H1 (cell line): ENCODE results near the gene SCFD1. TPM values are rescaled to one million over a fixed set of nuclear protein-coding genes. Genes with fewer than 3 reads are reported as not detected.
"Not testable (repeated sequence)": the region's sequence is repeated elsewhere in the genome, so short reads cannot be mapped to it uniquely, and the experiment has no call there.

Source experiments
- CTCF ChIA-PET: fragments of 300-600 bp; sonication (Branson Sonifier 250); formaldehyde crosslinking; loops from one replicate; lab custom pipeline; 2021; ENCODE audit not compliant: partially characterized antibody; lab: Charles Lee
- POLR2A ChIA-PET: fragments of 300-600 bp; sonication (Branson Sonifier 250); formaldehyde crosslinking; loops from one replicate; lab custom pipeline; 2021; ENCODE audit warnings: inconsistent platforms; ENCODE audit not compliant: partially characterized antibody; lab: Charles Lee
- DNase-seq, 2 experiments: peaks; one replicate each; pipeline versions ENCODE4 v3.0.0 to v3.0.0-alpha.2; 2010 to 2022; ENCODE audit warnings: low spot score in 2 of 2, low read depth in 1 of 2, mixed read lengths in 1 of 2
- FAIRE-seq: peaks from 2 replicates; lab custom pipeline; 2011; peaks lifted over from hg19 to GRCh38; lab: Jason Lieb, UNC
- H2AFZ ChIP-seq: 2 replicates; pipeline ENCODE4 v1.8.1; 2012; ENCODE audit warnings: low read length, inconsistent platforms
- H2AK5ac ChIP-seq: 2 replicates; pipeline ENCODE4 v1.6.1; 2013; ENCODE audit warnings: low read depth, low read length
- H2BK120ac ChIP-seq: replicated peaks from 2 replicates; pipeline ENCODE3; 2013; ENCODE audit warnings: low read depth, low read length, inconsistent platforms
- H2BK12ac ChIP-seq: 2 replicates; pipeline ENCODE4 v1.6.1; 2013; ENCODE audit warnings: low read depth, low read length
- H2BK15ac ChIP-seq: 2 replicates; pipeline ENCODE4 v1.6.1; 2013; ENCODE audit warnings: low read length
- H2BK20ac ChIP-seq: 2 replicates; pipeline ENCODE4 v1.6.1; 2013; ENCODE audit warnings: low read length
- H2BK5ac ChIP-seq: 2 replicates; pipeline ENCODE4 v1.6.1; 2013; ENCODE audit warnings: low read depth, low read length
- H3K14ac ChIP-seq: 2 replicates; pipeline ENCODE4 v1.6.1; 2013; ENCODE audit warnings: inconsistent platforms; ENCODE audit not compliant: insufficient read length
- H3K18ac ChIP-seq: 2 replicates; pipeline ENCODE4 v1.6.1; 2013; ENCODE audit warnings: low read length; ENCODE audit errors: extremely low read depth
- H3K23ac ChIP-seq: 2 replicates; pipeline ENCODE4 v1.6.1; 2013; ENCODE audit warnings: inconsistent platforms; ENCODE audit not compliant: insufficient read length
- H3K23me2 ChIP-seq: 2 replicates; pipeline ENCODE4 v1.6.1; 2013; ENCODE audit warnings: low read depth, low read length
- H3K27ac ChIP-seq: 2 replicates; pipeline ENCODE4 v1.6.1; 2011; ENCODE audit warnings: low read depth, low read length, inconsistent platforms
- H3K27me3 ChIP-seq, 4 experiments: replicated peaks in 1 of 4; 1 replicate in 1 of 4; 2 replicates in 3 of 4; pipeline versions ENCODE4 v1.6.1 to v1.8.1; 2011 to 2013; ENCODE audit warnings: low read length in 3 of 4, mild to moderate bottlenecking in 3 of 4, inconsistent platforms in 2 of 4, mixed read lengths in 2 of 4, moderate library complexity in 1 of 4; ENCODE audit not compliant: control insufficient read depth in 3 of 4, insufficient read depth in 3 of 4; ENCODE audit errors: extremely low read depth in 1 of 4
- H3K36me3 ChIP-seq, 4 experiments: 2 replicates each; pipeline versions ENCODE4 v1.6.1 to v1.8.1; 2011 to 2013; ENCODE audit warnings: mild to moderate bottlenecking in 4 of 4, low read length in 3 of 4, moderate library complexity in 2 of 4, control low read depth in 1 of 4, inconsistent platforms in 1 of 4; ENCODE audit not compliant: insufficient read depth in 4 of 4, control insufficient read depth in 2 of 4
- H3K4ac ChIP-seq: replicated peaks from 2 replicates; pipeline ENCODE3; 2013; ENCODE audit warnings: low read length, low read depth, mixed read lengths, inconsistent platforms; ENCODE audit not compliant: insufficient read length
- H3K4me1 ChIP-seq, 4 experiments: replicated peaks in 1 of 4; 1 replicate in 1 of 4; 2 replicates in 3 of 4; pipeline versions ENCODE4 v1.6.1 to v1.8.1; 2011 to 2013; ENCODE audit warnings: low read length in 3 of 4, inconsistent platforms in 2 of 4, mixed read lengths in 1 of 4; ENCODE audit not compliant: insufficient read depth in 4 of 4, control insufficient read depth in 3 of 4
- H3K4me2 ChIP-seq, 2 experiments: 2 replicates each; pipeline versions ENCODE4 v1.6.1 to v1.8.1; 2011 to 2013; ENCODE audit warnings: low read depth in 2 of 2, low read length in 2 of 2, control low read depth in 1 of 2, inconsistent platforms in 1 of 2, mild to moderate bottlenecking in 1 of 2; ENCODE audit not compliant: insufficient read depth in 1 of 2
- H3K4me3 ChIP-seq, 4 experiments: fragments of 200-600, 300-600 bp in 1 of 4; sonication (generic), shearing (Covaris generic), sonication (Bioruptor Twin) in 1 of 4; 2 replicates each; pipeline versions ENCODE4 v1.5.1 to v1.8.1; 2011 to 2016; ENCODE audit warnings: low read length in 4 of 4, low read depth in 3 of 4, control low read depth in 2 of 4, inconsistent platforms in 2 of 4, mild to moderate bottlenecking in 2 of 4, mixed read lengths in 1 of 4, moderate library complexity in 1 of 4; ENCODE audit not compliant: insufficient read depth in 2 of 4; ENCODE audit errors: extremely low read depth in 1 of 4
- H3K56ac ChIP-seq: replicated peaks from 2 replicates; pipeline ENCODE3; 2013; ENCODE audit warnings: low read depth, mild to moderate bottlenecking, mixed read lengths, low read length, inconsistent platforms; ENCODE audit not compliant: insufficient read length
- H3K79me1 ChIP-seq: 2 replicates; pipeline ENCODE4 v1.6.1; 2013; ENCODE audit warnings: low read depth, low read length, control low read depth
- H3K79me2 ChIP-seq, 2 experiments: 2 replicates each; pipeline versions ENCODE4 v1.6.1 to v1.8.1; 2012 to 2013; ENCODE audit warnings: low read length in 2 of 2, mild to moderate bottlenecking in 2 of 2, inconsistent platforms in 1 of 2; ENCODE audit not compliant: insufficient read depth in 2 of 2, control insufficient read depth in 1 of 2
- H3K9ac ChIP-seq, 4 experiments: replicated peaks in 1 of 4; 1 replicate in 1 of 4; 2 replicates in 3 of 4; pipeline versions ENCODE4 v1.6.1 to v1.8.1; 2011 to 2013; ENCODE audit warnings: low read depth in 3 of 4, low read length in 3 of 4, control low read depth in 2 of 4, mild to moderate bottlenecking in 2 of 4, moderate library complexity in 2 of 4, inconsistent platforms in 1 of 4; ENCODE audit errors: extremely low read depth in 1 of 4
- H3K9me3 ChIP-seq, 2 experiments: 2 replicates each; pipeline versions ENCODE4 v1.6.1 to v1.8.1; 2012 to 2013; ENCODE audit warnings: mild to moderate bottlenecking in 2 of 2, moderate library complexity in 2 of 2, control low read depth in 1 of 2, inconsistent platforms in 1 of 2, low read depth in 1 of 2, low read length in 1 of 2, mixed read lengths in 1 of 2; ENCODE audit not compliant: insufficient read depth in 2 of 2
- H4K20me1 ChIP-seq, 2 experiments: replicated peaks in 1 of 2; 2 replicates each; pipeline versions ENCODE3 to v1.8.1; 2011 to 2013; ENCODE audit warnings: inconsistent platforms in 2 of 2, low read length in 2 of 2, mild to moderate bottlenecking in 1 of 2; ENCODE audit not compliant: insufficient read depth in 2 of 2, control insufficient read depth in 1 of 2
- H4K5ac ChIP-seq: 2 replicates; pipeline ENCODE4 v1.6.1; 2013; ENCODE audit warnings: low read length, low read depth, mixed read lengths, inconsistent platforms; ENCODE audit not compliant: insufficient read length
- H4K8ac ChIP-seq: 2 replicates; pipeline ENCODE4 v1.8.0; 2013; ENCODE audit warnings: mild to moderate bottlenecking, moderate library complexity, low read length, inconsistent platforms; ENCODE audit not compliant: insufficient read depth; ENCODE audit errors: extremely low read depth
- H4K91ac ChIP-seq: replicated peaks from 2 replicates; pipeline ENCODE3; 2013; ENCODE audit warnings: low read length, mixed read lengths, inconsistent platforms; ENCODE audit not compliant: insufficient read length
- MAX ChIP-seq: IDR thresholded peaks from 2 replicates; pipeline ENCODE4 v1.6.1; 2012; ENCODE audit warnings: inconsistent platforms
- POLR2A ChIP-seq, 2 experiments: IDR thresholded peaks; 1 replicate in 1 of 2; 2 replicates in 1 of 2; pipeline ENCODE4 v1.6.1; 2011; ENCODE audit warnings: low read depth in 2 of 2, low read length in 2 of 2, mild to moderate bottlenecking in 2 of 2; ENCODE audit errors: control extremely low read depth in 1 of 2
- TAF1 ChIP-seq: IDR thresholded peaks from 2 replicates; pipeline ENCODE4 v1.6.1; 2011; ENCODE audit warnings: mild to moderate bottlenecking, low read depth, low read length
- TBP ChIP-seq: IDR thresholded peaks from 2 replicates; pipeline ENCODE4 v1.6.1; 2011; ENCODE audit warnings: low read depth, low read length, improper control_type of control experiment
- YY1 ChIP-seq: IDR thresholded peaks from 2 replicates; pipeline ENCODE4 v1.6.1; 2011; ENCODE audit warnings: low read depth, mild to moderate bottlenecking, low read length
- WGBS, 2 experiments: shearing (Covaris generic) in 1 of 2; methylation state at CpG; one replicate each; pipeline versions ENCODE4 v1.1.6 to v1.1.7; 2013 to 2015; ENCODE audit warnings: low lambda C conversion rate in 2 of 2, mixed read lengths in 2 of 2, inconsistent platforms in 1 of 2, low coverage in 1 of 2, missing lambda C conversion rate in 1 of 2; ENCODE audit not compliant: insufficient replicate concordance in 2 of 2, insufficient coverage in 1 of 2, insufficient read length in 1 of 2; ENCODE audit errors: extremely low coverage in 1 of 2, missing lambda C conversion rate in 1 of 2; 5-methylcytosine and 5-hydroxymethylcytosine counted together
- polyA plus RNA-seq, 7 experiments: library from polyadenylated mRNA; depleted of rRNA in 3 of 7; stranded (reverse) in 5 of 7; unstranded in 2 of 7; fragments of >200 nt in 5 of 7; fragments of 200-250 nt in 2 of 7; gene quantifications; 1 replicate in 5 of 7; 2 replicates in 1 of 7; 4 replicates in 1 of 7; pipeline versions ENCODE4 v1.2.1 to v1.2.3, GENCODE V29; 2011 to 2013; ENCODE audit warnings: missing spikeins in 2 of 7, mixed read lengths in 2 of 7
- total RNA-seq: library from RNA; stranded (reverse); fragmentation: NEBNext Ultra II Directional; extraction: Animal tissue kit (Norgen Biotek cat#: 25700); gene quantifications from 2 replicates; pipeline ENCODE4 v1.2.1, GENCODE V29; 2021
- TF ChIP-seq, protein P1 (sequence below), 3 experiments: IDR thresholded peaks; 1 replicate in 2 of 3; 2 replicates in 1 of 3; pipeline versions ENCODE4 v1.5.1 to v1.6.1; 2011; ENCODE audit warnings: low read length in 3 of 3, mild to moderate bottlenecking in 3 of 3, inconsistent platforms in 2 of 3, low read depth in 1 of 3, moderate library complexity in 1 of 3; ENCODE audit not compliant: insufficient read depth in 1 of 3; ENCODE audit errors: control extremely low read depth in 1 of 3

SCFD1 gene
- total and polyA plus RNA-seq, 2 of the 8 experiments (the other 6 are each of a cell fraction or from before 2014, with no cell fraction given) = 32.8 to 64.5 TPM

DNA sequence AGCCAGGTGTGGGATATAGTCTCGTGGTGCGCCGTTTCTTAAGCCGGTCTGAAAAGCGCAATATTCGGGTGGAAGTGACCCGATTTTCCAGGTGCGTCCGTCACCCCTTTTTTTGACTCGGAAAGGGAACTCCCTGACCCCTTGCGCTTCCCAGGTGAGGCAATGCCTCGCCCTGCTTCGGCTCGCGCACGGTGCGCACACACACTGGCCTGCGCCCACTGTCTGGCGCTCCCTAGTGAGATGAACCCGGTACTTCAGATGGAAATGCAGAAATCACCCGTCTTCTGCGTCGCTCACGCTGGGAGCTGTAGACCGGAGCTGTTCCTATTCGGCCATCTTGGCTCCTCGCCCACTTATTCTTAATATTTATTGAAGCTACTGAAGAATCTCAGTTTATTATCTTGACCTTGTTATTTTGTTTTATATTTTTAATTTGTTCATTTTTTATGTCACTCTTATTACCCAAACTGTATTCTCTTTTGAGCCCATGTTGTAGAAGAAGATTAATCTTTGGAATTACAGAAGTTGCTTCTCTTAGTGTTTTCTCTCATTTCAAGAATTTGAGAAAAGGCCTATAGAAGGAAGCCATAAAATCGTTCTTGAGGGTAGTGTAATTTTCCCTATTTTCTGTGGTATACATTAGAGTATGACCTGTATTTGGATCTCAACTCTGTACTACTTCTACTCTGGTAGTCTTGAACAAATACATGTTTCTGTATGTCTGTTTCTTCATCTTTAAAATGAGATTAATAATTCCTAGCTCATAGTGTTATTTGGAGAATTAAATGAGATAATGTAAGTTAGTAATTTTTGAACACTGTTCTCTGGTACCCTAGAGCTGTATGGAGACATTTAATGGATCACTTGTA lies 68.6 kb downstream of the SCFD1 start:
- H3K27me3 ChIP-seq, H4K20me1 ChIP-seq, H2BK5ac ChIP-seq, H2AFZ ChIP-seq, H2BK15ac ChIP-seq, H3K18ac ChIP-seq, H4K91ac ChIP-seq, H3K23me2 ChIP-seq, H3K56ac ChIP-seq, H3K23ac ChIP-seq, H3K79me1 ChIP-seq, H2BK12ac ChIP-seq, H2BK20ac ChIP-seq, H3K4ac ChIP-seq, H2BK120ac ChIP-seq, FAIRE-seq, H3K9me3 ChIP-seq, H2AK5ac ChIP-seq, H3K14ac ChIP-seq, H3K36me3 ChIP-seq, H3K79me2 ChIP-seq: not testable (repeated sequence)
- 25% methylated on average over 8 of the region's 28 CpGs; no CpG with 5 or more reads in 1 of the 2 experiments for WGBS, 2 experiments
- Histone ChIP-seq H3K27ac (peak overlapping the region; percentile 46; the same call in 1 of the 2 replicates), H4K8ac (peak overlapping the region; percentile 80; the same call in 1 of the 2 replicates), H3K4me1 (peaks cover 0 to 18% (median 4%) of the 10 kb centered on the region in 4 experiments; a peak in 3 of 7 replicates), H3K4me3 (peak overlapping the region; percentile 16 to 65 (median 30); a peak in 7 of 8 replicates), H4K5ac (peak overlapping the region; percentile 18), H3K9ac (peak overlapping the region; percentile 46 to 84 (median 72)), H3K4me2 (peak overlapping the region; percentile 60 to 74)
- POLR2A ChIA-PET = interaction anchor here (1.5 to 1.6 kb wide), 2 partner anchors 8 to 34 kb away, joined by 3 to 5 read pairs; no protein-coding TSS in a partner anchor
- DNase-seq = peak in 1 of 2 experiments; percentile 50
- CTCF ChIA-PET = interaction anchor here (0.7 to 1.5 kb wide), 3 partner anchors 10 to 18 kb away, joined by 3 to 6 read pairs (median 3); no protein-coding TSS in a partner anchor
- TF ChIP-seq, protein P1, sequence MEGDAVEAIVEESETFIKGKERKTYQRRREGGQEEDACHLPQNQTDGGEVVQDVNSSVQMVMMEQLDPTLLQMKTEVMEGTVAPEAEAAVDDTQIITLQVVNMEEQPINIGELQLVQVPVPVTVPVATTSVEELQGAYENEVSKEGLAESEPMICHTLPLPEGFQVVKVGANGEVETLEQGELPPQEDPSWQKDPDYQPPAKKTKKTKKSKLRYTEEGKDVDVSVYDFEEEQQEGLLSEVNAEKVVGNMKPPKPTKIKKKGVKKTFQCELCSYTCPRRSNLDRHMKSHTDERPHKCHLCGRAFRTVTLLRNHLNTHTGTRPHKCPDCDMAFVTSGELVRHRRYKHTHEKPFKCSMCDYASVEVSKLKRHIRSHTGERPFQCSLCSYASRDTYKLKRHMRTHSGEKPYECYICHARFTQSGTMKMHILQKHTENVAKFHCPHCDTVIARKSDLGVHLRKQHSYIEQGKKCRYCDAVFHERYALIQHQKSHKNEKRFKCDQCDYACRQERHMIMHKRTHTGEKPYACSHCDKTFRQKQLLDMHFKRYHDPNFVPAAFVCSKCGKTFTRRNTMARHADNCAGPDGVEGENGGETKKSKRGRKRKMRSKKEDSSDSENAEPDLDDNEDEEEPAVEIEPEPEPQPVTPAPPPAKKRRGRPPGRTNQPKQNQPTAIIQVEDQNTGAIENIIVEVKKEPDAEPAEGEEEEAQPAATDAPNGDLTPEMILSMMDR (IDR thresholded peaks at IDR 0.05; ENCODE audit: control extremely low read depth in 1 of 3, insufficient read depth in 1 of 3, low read depth in 1 of 3, low read length in 3 of 3) = peak in 1 of 3 experiments; percentile 7; a peak in 1 of 4 replicates
- TF ChIP-seq POLR2A (IDR thresholded peaks at IDR 0.05; ENCODE audit: control extremely low read depth in 1 of 2, low read depth in 2 of 2, low read length in 2 of 2) (peak; percentile 29 to 55; a peak in 2 of 3 replicates), TBP (0 out of 2 replicates have a peak, but pooled peaks have one; percentile 11), MAX (0 out of 2 replicates have a peak, but pooled peaks have one; percentile 9), TAF1 (peak; percentile 60; the same call in 1 of the 2 replicates), YY1 (peak; percentile 66; the same call in 1 of the 2 replicates)
